ENCODE data around the gene P2RY2.

DNA sequence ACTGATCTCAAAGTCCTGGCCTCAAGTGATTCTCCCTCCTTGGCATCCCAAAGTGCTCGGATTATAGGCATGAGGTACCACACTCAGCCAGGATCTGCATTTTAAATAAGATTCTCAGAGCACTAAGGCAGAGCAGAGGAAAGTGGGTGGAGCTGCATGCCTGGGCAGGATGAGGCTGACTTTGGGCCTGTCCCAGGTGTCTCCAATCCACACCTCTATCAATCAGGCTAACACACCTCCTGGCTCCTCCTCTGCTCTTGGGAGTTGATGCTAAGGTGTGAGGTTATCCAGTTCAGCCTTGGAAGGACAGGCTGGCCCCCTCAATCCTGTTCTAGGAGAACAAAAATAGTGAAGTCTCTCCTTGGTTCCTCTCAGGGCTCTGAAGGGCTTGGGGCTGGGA, 30.2 kb upstream of the P2RY2 start:
- TF ChIP-seq, protein P1, sequence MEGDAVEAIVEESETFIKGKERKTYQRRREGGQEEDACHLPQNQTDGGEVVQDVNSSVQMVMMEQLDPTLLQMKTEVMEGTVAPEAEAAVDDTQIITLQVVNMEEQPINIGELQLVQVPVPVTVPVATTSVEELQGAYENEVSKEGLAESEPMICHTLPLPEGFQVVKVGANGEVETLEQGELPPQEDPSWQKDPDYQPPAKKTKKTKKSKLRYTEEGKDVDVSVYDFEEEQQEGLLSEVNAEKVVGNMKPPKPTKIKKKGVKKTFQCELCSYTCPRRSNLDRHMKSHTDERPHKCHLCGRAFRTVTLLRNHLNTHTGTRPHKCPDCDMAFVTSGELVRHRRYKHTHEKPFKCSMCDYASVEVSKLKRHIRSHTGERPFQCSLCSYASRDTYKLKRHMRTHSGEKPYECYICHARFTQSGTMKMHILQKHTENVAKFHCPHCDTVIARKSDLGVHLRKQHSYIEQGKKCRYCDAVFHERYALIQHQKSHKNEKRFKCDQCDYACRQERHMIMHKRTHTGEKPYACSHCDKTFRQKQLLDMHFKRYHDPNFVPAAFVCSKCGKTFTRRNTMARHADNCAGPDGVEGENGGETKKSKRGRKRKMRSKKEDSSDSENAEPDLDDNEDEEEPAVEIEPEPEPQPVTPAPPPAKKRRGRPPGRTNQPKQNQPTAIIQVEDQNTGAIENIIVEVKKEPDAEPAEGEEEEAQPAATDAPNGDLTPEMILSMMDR (IDR thresholded peaks at IDR 0.05; ENCODE audit: insufficient read depth, low read length) = no peak
- TF ChIP-seq POLR2AphosphoS5 (IDR thresholded peaks at IDR 0.05; ENCODE audit: low read depth) (no peak), GABPA (IDR thresholded peaks at IDR 0.05; ENCODE audit: low read depth) (no peak)
- TF ChIP-seq, protein P2, sequence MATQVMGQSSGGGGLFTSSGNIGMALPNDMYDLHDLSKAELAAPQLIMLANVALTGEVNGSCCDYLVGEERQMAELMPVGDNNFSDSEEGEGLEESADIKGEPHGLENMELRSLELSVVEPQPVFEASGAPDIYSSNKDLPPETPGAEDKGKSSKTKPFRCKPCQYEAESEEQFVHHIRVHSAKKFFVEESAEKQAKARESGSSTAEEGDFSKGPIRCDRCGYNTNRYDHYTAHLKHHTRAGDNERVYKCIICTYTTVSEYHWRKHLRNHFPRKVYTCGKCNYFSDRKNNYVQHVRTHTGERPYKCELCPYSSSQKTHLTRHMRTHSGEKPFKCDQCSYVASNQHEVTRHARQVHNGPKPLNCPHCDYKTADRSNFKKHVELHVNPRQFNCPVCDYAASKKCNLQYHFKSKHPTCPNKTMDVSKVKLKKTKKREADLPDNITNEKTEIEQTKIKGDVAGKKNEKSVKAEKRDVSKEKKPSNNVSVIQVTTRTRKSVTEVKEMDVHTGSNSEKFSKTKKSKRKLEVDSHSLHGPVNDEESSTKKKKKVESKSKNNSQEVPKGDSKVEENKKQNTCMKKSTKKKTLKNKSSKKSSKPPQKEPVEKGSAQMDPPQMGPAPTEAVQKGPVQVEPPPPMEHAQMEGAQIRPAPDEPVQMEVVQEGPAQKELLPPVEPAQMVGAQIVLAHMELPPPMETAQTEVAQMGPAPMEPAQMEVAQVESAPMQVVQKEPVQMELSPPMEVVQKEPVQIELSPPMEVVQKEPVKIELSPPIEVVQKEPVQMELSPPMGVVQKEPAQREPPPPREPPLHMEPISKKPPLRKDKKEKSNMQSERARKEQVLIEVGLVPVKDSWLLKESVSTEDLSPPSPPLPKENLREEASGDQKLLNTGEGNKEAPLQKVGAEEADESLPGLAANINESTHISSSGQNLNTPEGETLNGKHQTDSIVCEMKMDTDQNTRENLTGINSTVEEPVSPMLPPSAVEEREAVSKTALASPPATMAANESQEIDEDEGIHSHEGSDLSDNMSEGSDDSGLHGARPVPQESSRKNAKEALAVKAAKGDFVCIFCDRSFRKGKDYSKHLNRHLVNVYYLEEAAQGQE (IDR thresholded peaks at IDR 0.05; ENCODE audit: insufficient replicate concordance, low read depth) = no peak
